SW 1271 (cell line): Measurements from ENCODE around the gene NAV2.
"Not testable (repeated sequence)": the region's sequence is repeated elsewhere in the genome, so short reads cannot be mapped to it uniquely, and the experiment has no call there.

Source experiments
- DNase-seq, 2 experiments: peaks; one replicate each; lab custom pipeline; 2025; lab: John Stamatoyannopoulos, UW

NAV2 gene

DNA sequence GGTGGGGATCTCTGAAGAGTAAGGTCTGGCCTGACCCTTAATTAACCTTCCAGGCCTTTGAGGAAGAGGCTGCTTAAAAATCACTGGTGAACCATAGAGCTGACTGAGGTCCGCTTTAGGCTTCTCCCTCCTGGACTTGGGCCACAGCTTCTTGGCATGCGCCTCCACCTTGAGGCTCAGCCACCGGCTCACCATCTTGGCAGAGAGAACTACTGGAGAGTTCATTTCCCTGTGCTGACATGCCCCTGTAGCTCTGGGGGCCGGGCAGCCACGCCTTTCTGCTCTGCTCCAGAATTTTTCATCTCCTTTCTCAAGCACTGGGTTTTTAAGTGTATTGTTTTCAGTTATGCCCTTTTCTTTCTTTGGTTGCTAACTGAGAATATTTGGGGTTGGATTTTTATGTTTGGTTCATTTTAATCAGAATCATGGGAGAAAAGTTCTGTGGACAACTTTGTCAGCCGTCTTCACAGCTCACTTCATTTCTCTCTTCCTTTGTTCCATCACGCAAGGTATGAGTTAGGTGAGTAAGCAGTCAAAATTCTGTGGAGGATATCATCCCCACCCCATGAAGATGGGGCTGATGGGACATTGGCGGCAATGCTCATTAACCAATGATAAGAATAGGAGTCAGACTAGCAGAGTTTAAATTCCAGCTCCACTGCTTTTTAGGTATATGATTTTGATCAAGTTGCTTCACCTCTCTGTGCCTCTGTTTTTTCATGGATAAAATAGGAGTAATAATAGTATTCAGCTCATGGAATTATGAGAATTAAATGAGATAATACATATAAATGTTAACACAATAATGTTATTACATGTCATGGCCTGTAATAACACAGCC lies 343.7 kb downstream of the NAV2 start:
- DNase-seq: no peak

DNA sequence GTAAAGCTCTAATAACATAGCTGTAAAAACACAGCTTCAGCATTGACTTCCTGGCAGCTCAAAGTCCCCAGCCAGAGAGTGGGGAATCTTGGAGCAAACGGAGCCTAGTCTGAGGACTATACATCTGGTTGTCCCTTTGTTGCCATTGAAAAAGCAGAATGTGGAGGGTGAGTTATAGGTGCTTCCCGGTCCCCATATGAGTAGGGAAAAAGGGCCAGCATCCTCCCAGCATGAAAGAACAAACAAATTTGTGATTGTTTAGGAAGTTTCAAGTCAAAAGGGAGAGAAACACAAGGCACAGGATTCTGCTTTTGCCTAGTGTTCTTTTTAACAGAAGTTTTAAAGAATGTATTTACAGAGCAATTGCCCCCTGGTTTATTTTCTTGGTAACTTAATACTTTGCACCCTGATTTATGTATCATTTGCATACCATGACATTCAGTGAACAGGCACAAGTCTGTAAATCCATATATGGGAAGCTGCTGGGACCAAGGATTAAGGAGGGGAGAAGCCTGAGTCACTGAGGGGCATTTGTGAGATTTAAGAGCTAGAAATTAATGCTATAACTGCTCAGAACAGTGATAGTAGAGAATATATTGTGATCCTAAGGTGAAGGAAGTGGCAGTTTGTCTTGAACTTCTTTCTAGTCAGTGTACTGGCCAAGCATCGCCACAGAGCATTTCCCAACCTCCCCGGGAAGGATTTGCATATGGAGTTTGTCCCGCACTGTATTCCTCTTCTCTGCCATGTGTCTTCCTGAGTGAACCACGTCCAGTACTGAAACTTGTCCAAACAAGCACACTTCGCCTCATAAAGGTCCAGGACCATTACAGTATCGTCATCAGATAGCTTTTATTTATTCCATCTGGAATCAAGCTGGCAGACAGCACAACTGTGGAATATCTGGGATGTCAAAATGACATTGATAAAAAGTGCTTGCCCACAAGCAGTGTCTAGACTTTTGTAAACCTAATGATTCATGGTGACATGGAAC lies 344.6 kb downstream of the NAV2 start:
- DNase-seq: no peak

DNA sequence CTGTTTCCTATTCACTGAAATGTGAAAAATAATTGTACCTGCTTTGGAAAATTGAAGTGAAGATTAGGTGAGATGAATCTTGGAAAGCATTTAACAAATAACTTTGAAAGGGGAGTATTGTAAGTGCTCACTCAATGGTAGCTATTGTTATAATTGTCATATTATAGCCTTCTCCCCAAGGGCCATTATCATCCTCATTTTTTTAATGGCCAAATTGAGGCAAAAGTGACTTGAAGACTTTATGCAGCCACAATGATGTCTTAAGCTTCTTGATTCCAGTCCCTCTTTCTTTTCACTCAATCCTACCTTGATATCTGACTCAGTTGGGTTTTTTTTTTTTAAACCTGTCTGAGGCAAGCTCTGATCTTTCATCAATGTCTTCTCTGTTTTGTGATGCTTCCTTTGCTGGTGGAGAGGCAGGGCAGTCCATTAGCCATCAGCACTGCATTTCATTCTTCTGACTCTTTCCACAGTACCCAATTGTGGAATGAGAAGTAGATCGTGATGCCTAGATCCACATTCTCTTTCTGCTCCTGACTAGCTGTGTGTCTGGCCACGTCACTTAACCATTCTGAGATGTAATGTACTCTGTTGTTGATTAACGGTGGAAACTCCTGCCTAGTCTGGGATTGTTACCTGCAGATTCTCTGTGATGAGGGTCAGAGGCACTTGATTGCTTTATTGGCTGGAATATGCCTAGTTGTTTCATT lies 346.3 kb downstream of the NAV2 start:
- DNase-seq: no peak

DNA sequence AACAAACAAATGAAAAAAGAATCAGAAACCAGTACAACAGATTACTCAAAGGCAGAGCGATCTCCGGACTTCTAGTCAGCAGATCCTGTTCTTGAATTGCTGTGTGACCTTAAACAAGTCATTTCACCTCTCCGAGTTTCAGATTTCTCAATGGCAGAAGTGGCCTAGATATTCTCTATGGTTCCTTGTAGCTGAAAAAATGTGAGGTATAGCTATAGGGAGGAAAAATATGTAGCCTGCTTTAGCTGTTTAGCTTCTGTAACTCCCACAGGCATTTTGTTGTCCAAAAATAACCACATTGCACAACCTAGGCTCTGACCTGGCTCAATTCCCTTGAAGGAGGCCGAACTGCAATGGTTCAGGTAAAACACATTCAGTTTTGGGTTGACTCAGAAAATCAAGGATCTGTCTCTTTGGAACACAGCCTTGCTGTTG lies 347.0 kb downstream of the NAV2 start:
- DNase-seq: no peak

DNA sequence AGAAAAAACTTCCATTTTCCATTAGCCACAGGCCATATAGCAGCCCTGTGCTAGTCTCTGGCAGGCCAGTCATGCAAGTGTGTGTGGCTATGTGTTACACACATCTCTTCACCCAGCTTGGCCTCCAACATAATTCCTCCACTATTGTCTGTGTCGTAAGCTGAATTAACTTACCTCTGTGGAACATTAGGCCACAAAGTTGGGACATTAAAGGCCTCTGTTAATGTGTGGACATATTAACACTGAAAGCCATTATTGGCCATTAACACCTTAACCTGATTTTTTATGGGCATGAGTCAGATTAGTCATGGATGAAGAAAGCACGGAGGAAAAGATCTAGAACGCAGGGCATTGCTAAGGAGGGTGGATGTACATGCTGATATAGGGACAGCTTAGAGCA lies 347.5 kb downstream of the NAV2 start:
- no peak for DNase-seq

DNA sequence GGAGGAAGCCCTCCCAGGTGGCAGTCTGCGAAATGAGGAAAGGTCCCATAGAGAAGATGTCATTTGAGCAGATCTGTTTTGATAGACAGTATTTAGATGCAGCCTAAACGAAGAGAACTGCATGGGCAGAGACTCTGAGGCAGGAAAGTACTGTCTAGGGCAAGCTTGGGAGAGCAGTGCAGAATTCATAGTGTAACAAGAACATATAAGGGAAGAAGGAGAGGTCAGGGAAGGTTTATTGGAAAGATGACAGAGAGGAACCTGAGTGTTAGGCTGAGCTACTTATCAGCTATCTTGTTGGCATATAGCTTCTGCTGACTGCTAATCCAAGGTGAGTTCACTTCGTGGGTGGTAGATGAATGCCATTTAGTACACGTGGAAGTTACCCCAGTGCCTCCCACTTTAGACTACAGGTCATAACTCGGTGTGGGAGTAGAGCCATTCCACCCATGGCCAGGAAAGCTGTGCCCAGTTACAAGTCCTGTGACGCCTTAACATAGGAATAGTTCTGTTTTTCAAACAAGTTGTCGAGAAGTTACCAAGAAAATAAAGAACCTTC lies 348.1 kb downstream of the NAV2 start:
- no peak for DNase-seq

DNA sequence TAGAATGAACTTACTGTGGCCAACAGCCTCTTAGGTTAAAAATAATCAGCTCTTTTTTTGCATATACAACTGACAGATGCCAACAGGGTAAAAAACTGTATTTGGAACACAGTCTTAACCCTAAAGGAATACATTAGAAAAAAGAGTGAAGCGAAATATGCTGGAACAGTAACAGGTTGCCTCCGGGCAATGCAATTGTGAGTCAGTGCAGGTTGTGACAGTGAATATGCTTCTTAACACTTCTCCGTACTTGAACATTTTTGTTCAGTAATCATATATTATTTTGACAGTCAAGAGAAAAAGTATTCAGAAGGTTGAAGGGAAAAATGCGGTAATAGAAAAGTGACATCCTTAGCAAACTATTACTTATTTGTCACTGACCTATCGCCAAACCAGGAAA lies 349.1 kb downstream of the NAV2 start:
- DNase-seq: no peak

DNA sequence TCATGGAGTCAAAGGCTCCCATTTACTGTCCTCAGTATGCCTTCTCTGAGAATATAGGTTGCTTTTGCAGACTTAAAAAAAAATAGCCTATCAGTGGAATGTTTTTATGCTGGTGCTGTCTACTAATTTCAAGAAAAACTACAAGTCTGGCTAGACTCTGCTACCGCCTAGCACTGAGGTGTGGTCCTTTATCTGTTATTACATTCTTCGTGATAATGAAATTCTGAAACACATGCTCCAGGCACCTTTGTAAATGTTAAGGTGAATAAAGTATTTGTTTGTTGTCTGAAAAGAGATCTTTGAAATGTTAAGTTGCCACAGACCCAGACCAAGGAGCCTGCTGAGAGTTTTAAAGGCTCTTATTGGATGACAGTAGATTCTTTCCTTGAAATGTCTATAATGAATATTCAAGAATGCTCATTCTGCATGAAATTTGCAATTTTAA lies 352.3 kb downstream of the NAV2 start:
- DNase-seq: no peak

DNA sequence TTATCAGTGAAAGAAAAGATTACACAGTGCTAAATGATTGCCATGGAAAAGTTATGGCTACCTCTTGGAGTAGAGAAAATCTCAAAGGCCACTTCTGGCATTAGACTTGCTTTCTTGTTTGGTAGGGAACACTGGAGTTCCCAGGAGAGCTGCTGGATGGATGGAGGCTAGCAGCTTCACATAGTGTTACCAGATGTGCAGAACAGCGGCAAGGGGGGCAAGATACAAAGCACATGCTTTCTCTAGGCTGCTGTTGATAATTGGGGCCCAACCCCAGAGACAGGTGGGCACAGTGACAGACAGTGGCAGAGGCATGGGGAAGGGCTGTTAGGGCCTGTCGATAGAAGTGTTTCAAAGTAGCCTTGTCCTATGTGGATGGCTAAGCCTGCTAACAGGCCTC lies 352.8 kb downstream of the NAV2 start:
- DNase-seq: no peak

DNA sequence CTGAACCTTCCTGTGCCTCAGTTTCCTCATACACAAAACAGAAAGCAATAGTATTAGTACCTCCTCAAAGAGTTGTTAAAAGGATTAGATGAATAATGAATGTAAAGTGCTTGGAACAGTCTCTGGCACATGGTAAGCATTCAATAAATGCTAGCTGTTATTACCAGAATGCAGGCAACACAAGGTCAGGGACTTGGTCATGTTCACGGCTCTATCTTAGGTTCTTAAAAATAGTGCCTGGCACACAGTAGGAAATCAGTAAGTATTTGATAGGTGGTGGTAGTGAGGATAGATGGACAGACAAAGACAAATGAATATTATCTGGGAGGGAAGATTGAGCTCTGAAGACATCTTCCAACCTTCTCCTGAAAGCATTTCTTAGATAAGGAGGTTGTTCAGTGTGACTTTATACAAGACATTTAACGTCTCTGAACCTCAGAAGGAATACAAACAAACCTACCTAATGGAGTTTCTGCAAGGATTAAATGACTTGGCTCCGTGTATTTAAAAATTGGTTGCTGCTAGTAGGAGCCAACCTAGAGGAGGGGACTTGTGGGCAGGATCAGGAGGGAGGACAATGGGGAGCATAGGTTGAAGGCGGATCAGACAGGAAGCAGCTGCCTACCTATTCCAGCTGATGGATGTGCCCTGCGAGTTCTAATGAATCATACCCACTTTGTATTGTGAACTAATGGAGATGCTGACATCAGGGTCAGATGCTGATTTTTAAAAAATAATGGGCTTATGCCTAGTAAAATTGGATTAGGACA lies 353.6 kb downstream of the NAV2 start:
- DNase-seq: no peak

DNA sequence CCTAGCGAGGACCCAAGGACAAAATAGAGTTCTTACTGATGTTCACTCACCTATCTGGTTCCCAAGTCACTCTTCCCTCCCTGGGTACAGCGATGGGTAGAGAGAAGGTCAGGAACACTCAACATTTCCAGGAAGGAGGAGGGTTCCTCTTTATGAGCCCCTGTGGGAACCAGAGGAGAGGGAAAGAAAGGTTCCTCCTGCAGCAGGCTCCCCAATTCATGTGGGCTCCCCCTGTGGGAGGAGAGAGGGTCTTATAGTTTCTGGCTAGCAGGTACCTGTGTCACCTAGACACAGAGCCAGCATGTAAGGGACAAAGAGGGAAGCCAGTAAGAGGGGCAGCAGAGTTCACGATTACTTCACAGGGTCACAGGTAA lies 354.1 kb downstream of the NAV2 start:
- DNase-seq: no peak

DNA sequence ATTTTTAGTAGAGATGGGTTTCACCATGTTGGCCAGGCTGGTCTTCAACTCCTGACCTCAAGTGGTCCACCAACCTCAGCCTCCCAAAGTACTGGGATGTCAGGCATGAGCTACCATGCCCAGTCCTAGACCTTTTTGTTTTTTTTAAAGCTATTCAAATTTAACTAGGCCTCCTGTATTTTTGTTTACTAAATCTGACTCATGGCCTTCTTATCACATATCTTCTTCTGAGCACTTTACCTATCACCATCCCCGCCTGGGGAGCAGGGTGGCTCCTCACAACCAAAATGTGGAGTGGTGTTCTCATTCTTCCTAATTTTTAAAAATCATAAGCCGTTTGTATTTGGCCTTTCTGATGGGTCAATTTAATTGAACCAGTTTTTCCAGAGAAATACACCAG lies 355.0 kb downstream of the NAV2 start:
- DNase-seq: no peak

DNA sequence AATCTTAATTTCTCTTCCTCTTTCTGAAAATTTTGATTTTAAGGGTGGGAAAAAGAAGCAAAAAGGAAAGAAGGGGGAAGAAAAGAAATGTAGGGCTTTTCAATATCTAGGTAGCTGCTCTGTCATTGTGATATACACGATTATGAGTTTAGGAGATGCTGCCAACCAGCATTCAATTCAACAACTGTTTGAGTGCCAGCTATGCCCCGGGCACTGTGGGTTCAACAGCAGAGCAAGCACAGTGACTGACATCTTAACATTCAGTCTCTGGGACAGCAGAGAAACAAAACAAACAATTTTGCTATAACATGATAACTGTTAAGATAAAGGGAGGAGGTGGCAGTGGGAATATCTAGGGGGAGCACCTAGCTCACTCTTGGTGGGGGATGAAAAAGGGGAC lies 356.1 kb downstream of the NAV2 start:
- no peak for DNase-seq

DNA sequence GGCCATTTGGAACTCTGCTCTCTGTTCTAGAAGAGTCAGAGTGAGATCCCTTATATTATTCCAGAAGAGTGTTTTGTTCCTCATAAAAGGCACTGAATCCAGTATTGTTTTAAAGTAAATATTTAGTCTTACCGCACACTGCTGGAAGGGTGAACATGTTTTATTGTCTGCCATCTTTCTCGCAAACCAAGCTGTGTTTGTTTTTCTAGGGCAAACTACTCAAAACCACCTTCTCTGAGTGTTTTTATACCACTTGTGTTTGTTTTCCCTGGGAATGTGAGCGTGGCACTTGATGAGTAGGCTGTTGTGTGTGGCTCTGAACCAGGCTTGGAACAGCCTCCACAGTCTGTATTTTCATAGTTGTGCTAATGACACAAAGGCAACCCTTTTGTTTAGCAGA lies 357.8 kb downstream of the NAV2 start:
- no peak for DNase-seq

DNA sequence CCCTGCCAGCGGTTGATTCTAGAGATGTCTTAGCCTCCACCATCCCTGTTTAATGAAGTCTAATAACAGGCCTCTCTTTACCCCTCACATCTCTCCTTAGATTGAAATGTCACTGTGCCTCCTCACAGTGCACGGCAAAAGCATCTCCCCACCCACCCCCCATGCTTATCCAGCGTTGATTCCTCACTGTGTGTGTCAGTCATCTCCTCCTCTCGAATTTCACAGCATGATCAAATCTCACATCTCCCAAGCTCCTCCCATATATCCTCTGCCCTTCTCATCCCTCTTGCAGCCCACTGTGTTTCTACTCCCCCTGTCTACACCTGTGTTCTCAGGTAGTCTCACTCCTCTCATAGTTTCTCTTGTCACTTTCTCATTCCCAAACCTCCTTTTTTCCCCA lies 363.0 kb downstream of the NAV2 start:
- DNase-seq: no peak

DNA sequence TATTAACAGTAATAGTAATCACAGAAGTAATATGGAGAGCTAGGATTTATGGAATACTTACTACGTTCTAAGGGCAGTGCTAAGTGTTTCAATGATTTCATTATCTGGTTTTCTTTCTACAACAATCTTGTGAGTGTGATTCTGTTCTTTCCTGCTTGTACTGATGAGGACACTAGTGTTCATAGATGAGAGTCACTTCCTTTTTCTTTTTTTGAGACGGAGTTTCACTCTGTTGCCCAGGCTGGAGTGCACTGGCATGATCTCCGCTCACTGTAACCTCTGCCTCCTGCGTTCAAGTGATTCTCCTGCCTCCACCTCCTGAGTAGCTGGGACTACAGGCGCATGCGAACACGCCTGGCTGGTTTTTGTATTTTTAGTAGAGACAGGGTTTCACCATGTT lies 366.2 kb downstream of the NAV2 start:
- no peak for DNase-seq

DNA sequence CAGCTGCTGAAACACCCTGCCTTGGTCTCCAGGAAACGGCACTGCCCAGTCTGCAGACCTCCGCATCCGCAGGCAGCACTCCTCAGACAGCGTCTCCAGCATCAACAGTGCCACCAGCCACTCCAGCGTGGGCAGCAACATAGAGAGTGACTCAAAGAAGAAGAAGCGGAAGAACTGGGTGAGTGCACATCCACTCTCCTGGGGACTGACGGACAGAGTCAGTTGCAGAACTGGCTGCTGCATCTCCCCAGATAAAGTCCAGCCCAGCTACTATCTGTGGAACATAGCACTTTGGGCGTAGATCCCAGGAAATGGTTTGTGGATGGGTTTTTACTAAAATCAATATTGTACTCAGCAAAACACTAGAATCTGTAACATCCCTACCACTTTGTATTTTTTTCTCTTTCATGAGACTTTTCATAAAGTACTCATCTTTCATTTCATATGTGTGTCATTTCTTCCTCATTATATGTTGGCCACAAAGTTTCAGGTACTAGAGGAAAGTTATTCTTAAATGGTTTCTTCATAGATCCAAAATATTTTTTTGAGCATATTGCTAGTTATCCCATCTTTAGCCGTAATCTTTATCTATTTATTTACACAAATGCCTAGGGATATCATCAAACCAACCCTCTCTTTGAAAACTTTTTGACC lies 367.5 kb downstream of the NAV2 start:
- DNase-seq: no peak

DNA sequence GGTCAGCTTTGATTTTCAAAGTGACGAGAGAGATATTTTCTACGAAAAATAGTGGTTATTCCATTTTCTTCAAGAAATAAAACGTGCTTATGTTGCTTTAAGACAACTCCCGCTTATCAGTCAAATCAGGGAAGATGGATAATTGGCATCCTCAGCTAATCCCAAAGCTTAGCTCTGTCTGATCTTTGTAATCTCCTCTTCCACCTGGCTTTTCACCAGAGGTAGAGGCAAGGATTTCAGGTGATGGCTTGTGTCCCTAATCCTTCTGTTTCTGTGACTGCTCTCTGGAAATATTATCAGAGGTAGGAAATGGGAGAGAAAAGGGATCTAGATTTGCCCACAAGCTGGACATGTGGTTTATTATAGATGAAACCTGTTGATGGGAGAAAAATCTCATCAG lies 368.7 kb downstream of the NAV2 start:
- DNase-seq: no peak

DNA sequence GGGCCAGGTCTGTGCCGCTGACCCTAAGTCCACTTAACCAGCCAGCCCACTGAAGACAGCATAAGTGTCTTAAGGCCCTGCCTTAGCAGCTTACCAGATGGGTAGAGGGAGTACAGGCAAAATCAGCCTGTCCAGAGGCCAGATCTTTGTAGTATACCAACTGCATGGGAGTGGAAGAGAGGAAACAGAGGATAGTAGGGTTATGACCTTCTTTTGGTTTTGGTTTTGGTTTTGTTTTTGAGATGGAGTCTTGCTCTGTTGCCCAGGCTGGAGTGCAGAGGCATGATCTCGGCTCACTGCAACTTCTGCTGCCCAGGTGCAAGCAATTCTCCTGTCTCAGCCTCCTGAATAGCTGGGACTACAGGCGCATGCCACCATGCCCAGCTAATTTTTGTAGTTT lies 371.2 kb downstream of the NAV2 start:
- not testable (repeated sequence) for DNase-seq

DNA sequence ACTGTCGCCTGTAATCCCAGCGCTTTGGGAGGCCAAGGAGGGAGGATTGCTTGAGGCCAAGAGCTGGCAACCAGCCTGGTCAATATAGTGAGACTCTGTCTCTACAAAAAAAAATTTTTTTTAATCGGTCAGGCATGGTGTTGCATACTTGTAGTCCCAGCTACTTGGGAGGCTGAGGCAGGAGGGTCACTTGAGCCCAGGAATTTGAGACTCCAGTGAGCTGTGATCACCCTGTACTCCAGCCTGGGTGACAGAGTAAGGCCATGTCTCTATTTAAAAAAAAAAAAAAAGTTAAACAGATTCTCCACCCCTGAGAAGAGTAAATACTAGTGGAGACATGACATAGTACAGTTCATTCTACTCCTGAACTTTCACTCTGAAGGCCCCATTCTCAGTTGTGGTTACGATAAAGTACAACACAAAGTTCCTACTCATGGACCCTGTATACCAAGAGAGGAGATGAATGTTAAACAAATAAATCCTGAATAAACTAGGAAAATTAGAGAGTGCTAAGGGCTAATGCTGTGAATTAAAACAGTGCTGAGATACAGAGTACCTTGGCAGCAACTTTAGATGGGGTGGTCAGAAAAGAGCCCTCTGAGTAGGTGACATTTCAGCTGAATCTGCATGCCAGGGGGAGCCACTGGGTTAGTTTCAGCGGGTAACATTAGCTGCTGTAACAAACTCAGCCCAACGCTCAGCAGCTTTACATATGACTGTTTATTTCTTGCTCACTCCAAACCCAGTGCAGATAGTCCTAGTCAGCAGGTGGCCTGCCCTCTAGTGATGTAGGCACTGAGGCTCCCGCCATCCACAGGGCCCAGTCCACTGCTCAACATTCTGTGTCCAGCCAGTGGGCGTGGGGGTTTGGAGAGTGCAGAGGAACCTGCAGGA lies 372.5 kb downstream of the NAV2 start:
- DNase-seq: no peak
